NCI-H226 (cell line): Measurements from ENCODE around the gene C10orf53.
"Not testable (repeated sequence)": the region's sequence is repeated elsewhere in the genome, so short reads cannot be mapped to it uniquely, and the experiment has no call there.

Experiments
- DNase-seq: peaks from one replicate; pipeline ENCODE4 v3.0.0-alpha.2; 2015

Gene C10orf53

DNA sequence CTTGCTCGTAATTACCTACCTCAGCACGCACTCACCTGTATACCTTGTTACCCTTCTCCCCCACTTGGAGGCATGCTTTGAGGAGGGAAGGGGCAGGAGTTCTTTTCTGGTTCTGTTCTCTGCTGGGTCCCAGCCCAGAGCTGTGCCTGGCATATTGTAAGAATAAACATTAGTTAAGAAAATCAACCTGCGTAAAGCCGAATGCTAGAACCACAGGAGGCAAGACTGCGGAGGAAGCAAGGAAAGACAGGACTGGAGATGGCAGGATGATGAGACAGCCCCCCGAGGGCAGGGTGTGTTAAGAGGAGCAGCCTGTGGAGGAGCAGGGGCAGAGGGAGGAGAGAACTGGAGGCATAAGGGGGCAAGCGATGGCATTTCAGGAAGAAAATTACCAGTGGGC is 9.5 kb downstream of the C10orf53 start:
- no peak for DNase-seq

DNA sequence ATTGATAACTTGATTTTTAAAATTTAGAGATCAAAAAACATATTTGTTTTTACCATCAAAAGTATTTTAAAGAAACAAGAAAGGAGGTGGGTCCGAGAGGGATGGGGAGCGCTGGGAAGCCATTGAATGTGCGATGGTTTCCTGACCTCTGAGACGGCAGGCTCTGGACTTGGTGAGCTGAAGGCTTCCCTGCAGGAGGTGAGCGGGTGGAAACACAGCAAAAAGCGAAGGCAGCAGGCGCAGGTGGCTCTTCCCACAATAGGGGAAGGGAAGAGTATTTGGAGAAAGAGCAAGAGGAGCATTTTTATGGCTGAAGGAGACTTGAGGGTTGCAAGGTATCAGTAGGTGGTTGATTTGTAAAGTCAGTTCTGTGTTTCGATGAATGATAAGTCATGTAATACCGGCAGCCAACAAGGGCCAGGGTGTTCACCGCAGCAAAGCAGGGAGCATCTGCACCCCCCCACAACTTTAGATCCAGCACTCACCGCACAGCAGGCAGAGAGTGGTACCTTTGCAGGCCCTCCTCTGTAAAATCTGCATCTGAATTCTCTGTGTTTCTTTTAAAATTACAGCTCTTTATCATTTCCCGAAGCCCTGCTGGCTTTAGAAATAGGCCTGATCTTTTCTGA is 10.5 kb downstream of the C10orf53 start:
- no peak for DNase-seq

- no peak for DNase-seq
Observed at GRCh38 chr10:49690698-49691356, 11.4 kb downstream of the C10orf53 start.

- no peak for DNase-seq
Observed at GRCh38 chr10:49691588-49691987, 12.1 kb downstream of the C10orf53 start.

GRCh38 chr10:49694466-49694865 is 15.0 kb downstream of the C10orf53 start:
- DNase-seq, result no peak

DNA sequence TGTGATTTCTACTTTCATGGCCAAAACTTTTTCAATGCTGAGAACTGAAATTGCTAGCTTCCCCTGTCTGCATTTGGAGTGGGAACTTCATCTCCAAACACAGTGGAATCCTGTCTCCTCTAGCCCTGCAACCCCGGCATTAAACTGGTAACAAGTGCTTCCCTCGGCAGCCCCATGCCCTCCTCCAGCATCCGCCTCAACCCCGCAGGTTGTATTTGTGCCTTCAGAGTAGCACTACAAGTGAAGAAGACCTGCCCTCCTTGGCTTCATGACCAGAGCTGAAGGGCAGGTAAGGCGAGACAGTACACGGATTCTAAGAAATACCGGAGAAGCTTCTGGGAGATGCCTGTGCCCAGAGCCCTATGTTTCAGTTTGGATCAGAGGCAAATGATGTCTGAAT is 16.9 kb downstream of the C10orf53 start:
- DNase-seq, result no peak

DNA sequence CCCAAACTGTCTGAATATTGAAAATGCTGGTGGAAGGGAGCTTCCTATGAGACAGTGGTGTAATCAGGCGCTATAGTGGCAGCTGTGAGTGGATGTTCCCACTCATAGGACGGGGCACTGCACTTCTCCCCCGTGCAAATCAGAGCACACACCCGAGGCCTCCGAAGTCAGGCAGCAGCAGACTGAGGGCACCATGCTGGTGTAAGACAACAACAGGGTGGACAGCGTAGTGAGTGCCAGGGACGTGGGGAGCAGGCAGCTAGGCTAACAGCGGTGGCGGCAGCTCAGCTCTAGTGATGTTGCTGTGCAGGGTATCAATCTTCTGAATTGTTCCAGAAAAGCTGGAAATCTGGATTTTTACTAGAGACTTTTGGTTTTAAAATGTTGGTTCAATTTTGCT is 19.2 kb downstream of the C10orf53 start:
- DNase-seq, result no peak

GRCh38 chr10:49700211-49700610 is 20.8 kb downstream of the C10orf53 start:
- no peak for DNase-seq

DNA sequence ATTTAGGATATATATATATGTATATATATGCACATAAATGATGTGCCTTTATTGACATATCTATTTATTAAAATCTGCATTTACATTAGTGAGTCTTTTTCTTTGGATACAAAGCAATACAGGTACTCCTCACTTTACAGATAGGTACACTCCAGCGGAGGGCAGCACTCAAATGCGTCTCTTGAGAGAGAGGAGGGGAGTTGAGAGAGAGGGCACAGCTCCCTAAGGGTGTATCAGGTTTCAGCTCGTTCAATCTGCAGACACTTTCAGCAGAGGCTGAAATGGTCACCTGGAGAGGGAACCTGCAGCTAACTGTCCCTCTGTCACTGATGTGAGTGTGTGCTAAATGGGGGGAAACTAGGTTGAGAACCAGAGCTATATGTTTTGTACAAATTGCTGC is 21.5 kb downstream of the C10orf53 start:
- DNase-seq, result no peak

- DNase-seq, result no peak
Observed at GRCh38 chr10:49707585-49707984, 28.1 kb downstream of the C10orf53 start.

GRCh38 chr10:49709934-49710333 is 30.5 kb downstream of the C10orf53 start:
- DNase-seq, result no peak

DNA sequence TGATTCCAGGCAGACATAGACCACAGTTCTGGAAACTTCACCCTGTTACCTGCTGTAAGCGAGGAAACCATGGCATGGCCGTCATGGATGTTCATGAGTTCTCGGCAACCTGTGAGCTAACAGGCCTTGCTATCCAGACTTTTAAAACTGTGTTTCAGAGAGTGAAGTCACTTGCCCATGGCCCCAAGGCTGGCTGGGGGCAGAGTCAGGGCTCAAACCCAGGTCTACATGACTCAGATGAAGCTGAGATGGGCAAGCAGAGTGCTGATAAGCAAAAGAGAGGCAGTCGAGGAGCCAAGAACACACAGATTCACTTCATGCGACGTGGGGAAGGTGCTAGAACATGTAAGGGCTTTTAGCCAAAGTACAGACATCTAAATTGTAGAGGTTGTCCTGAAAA is 31.5 kb downstream of the C10orf53 start:
- DNase-seq, result no peak

- DNase-seq, result no peak
Observed at GRCh38 chr10:49711481-49711880, 32.0 kb downstream of the C10orf53 start.

- DNase-seq, result no peak
Observed at GRCh38 chr10:49713266-49713665, 33.8 kb downstream of the C10orf53 start.

DNA sequence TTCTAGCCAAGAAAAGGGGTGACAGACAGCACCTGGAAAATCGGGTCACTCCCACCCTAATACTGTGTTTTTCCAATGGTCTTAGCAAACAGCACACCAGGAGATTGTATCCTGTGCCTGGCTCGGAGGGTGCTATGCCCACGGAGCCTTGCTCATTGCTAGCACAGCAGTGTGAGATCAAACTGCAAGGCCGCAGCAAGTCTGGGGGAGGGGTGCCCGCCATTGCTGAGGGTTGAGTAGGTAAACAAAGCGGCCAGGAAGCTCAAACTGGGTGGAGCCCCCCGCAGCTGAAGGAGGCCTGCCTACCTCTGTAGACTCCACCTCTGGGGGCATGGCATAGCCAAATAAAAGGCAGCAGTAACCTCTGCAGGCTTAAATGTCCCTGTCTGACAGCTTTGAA is 35.7 kb downstream of the C10orf53 start:
- DNase-seq, result not testable (repeated sequence)

- no peak for DNase-seq
Observed at GRCh38 chr10:49726593-49726992, 47.1 kb downstream of the C10orf53 start.

GRCh38 chr10:49733866-49734265 is 54.4 kb downstream of the C10orf53 start:
- no peak for DNase-seq

- no peak for DNase-seq
Observed at GRCh38 chr10:49734676-49735075, 55.2 kb downstream of the C10orf53 start.

DNA sequence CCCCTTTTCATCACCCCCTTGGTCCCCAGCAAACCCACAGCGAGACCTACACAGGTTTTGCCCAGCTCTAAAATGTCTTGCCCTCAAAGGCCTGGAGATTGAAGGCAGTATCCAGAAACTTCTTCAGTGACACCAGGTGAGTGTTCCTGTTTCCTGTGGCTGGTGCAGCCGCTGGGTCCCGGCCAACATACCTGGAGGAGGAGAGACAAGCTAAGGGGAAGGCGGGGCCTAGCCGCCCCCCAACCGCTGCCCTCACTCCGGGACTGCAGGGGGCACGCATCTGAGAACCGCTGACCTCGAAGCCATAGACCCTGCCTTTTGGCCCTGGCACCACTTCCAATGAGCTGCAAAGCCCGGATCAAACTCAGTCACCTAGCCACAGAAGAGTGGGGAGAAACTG is 55.7 kb downstream of the C10orf53 start:
- DNase-seq, result no peak

DNA sequence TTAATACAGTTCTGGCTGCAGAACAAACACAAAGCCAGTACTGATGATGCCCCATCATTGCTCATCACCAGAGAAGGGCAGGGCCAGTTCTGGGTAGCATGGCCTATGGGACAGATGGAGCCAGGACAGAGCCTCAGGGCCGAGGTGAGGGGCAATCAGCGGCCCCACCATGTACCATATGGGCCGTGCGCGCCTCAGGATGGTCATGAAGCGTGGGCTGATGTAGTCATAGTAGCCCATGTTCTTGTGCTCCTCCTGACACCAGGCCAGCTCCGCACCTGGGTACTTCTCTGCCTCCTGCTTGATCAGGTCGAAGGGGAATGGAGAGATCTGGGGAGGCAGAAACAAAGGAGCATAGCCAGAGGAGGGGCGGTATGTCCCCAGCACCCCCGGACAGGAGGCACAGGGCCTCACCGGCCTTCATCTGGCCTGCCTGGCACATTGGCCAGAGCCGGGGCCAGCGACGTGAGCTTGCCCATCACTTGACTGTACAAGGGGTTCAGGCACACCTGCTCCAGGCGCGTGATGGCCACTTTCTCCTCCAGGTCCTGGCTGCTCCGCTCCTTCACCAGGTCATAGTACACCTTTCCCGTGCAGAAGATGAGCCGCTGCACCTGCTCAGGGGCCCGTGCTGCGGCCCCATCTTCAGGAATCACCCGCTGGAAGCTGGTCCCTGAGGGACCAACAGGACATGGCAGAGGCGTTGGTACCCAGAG is 56.6 kb downstream of the C10orf53 start:
- no peak for DNase-seq

- DNase-seq, result no peak
Observed at GRCh38 chr10:49736564-49737113, 57.2 kb downstream of the C10orf53 start.

GRCh38 chr10:49737474-49738201 is 58.2 kb downstream of the C10orf53 start:
- DNase-seq, result no peak
